GM12878 (cell line): Measurements from ENCODE around the gene GTPBP4. TPM values are rescaled to one million over a fixed set of nuclear protein-coding genes. Genes with fewer than 3 reads are reported as not detected.

Experiments used
- ATAC-seq: fragments of 200-7000 bp; cut with Tn5 transposase; 3 replicates; pipeline ENCODE4 v1.9.1; 2020; ENCODE audit warnings: mild to moderate bottlenecking, moderate library complexity
- BruUV-seq: library from RNA; stranded (reverse); fragments of 400-500 nt; replicated peaks from 2 replicates; lab custom pipeline; 2021; lab: Mats Ljungman, UMichigan
- CTCF ChIA-PET: fragments of 300-600 bp; sonication (Branson Sonifier 250); formaldehyde crosslinking; extraction: SDS; loops from one replicate; lab custom pipeline; 2021; ENCODE audit warnings: inconsistent platforms; lab: Yijun Ruan, JAX
- POLR2A ChIA-PET: fragments of 350-600 bp; formaldehyde crosslinking; extraction: SDS; loops from one replicate; lab custom pipeline; 2021; ENCODE audit warnings: inconsistent platforms; lab: Charles Lee
- RAD21 ChIA-PET: fragments of 300-600 bp; sonication (Branson Sonifier 250); formaldehyde crosslinking; loops from one replicate; lab custom pipeline; 2023; ENCODE audit warnings: antibody characterized with exemption; ENCODE audit not compliant: unreplicated experiment; lab: Charles Lee
- SMC1A ChIA-PET: fragments of 300-600 bp; sonication (Branson Sonifier 250); formaldehyde crosslinking; loops from one replicate; lab custom pipeline; 2023; ENCODE audit not compliant: unreplicated experiment, uncharacterized antibody; lab: Charles Lee
- DNase-seq: peaks from one replicate; pipeline ENCODE4 v3.0.0-alpha.2; 2011; ENCODE audit warnings: low read depth, low spot score
- FAIRE-seq: peaks from 3 replicates; lab custom pipeline; 2011; peaks lifted over from hg19 to GRCh38; lab: Jason Lieb, UNC
- H2AFZ ChIP-seq: 2 replicates; pipeline ENCODE4 v1.6.0; 2011; ENCODE audit warnings: low read depth, low read length, control low read depth; ENCODE audit not compliant: control insufficient read depth
- H3K27ac ChIP-seq: 2 replicates; pipeline ENCODE4 v1.5.1; 2011; ENCODE audit warnings: control low read depth; ENCODE audit not compliant: control insufficient read depth, insufficient read depth
- H3K27me3 ChIP-seq, 2 experiments: replicated peaks in 1 of 2; 2 replicates each; pipeline versions ENCODE4 v1.6.0 to v1.6.1; 2011; ENCODE audit warnings: low read length in 1 of 2; ENCODE audit not compliant: control insufficient read depth in 2 of 2, insufficient read depth in 2 of 2
- H3K36me3 ChIP-seq, 2 experiments: 2 replicates each; pipeline ENCODE4 v1.5.1; 2011; ENCODE audit warnings: low read length in 1 of 2; ENCODE audit not compliant: control insufficient read depth in 2 of 2, insufficient read depth in 2 of 2
- H3K4me1 ChIP-seq: 2 replicates; pipeline ENCODE4 v1.6.1; 2011; ENCODE audit warnings: mild to moderate bottlenecking, low read length, moderate library complexity, mixed read lengths; ENCODE audit not compliant: control insufficient read depth, insufficient read depth
- H3K4me2 ChIP-seq: 2 replicates; pipeline ENCODE4 v1.6.0; 2011; ENCODE audit warnings: control low read depth; ENCODE audit not compliant: control insufficient read depth, insufficient read depth
- H3K4me3 ChIP-seq: fragments of 200-600 bp; sonication (generic); 2 replicates; pipeline ENCODE4 v1.5.1; 2016
- H3K79me2 ChIP-seq: 2 replicates; pipeline ENCODE4 v1.6.0; 2011; ENCODE audit warnings: low read length; ENCODE audit not compliant: control insufficient read depth, insufficient read depth
- H3K9ac ChIP-seq: 2 replicates; pipeline ENCODE4 v1.8.0; 2011; ENCODE audit warnings: low read length, control low read depth, mixed read lengths; ENCODE audit not compliant: control insufficient read depth, insufficient read depth
- H3K9me3 ChIP-seq: replicated peaks from 3 replicates; pipeline ENCODE4 v1.5.1; 2011; ENCODE audit warnings: mild to moderate bottlenecking, low read length; ENCODE audit not compliant: control insufficient read depth, insufficient read depth
- H4K20me1 ChIP-seq: 2 replicates; pipeline ENCODE4 v1.6.0; 2011; ENCODE audit not compliant: control insufficient read depth, insufficient read depth
- CBX5 ChIP-seq: sonication (generic); IDR thresholded peaks from 2 replicates; pipeline ENCODE4 v1.6.1; 2016; ENCODE audit warnings: low read depth, moderate library complexity, mild to moderate bottlenecking, inconsistent platforms
- CHD1 ChIP-seq: IDR thresholded peaks from 2 replicates; pipeline ENCODE4 v1.6.1; 2012; ENCODE audit warnings: low read depth, low read length, improper control_type of control experiment
- FOXM1 ChIP-seq: IDR thresholded peaks from 2 replicates; pipeline ENCODE4 v1.6.1; 2012; ENCODE audit warnings: low read depth, mild to moderate bottlenecking, inconsistent platforms, low read length, moderate library complexity
- KDM1A ChIP-seq: fragments of 200-600 bp; sonication (generic); IDR thresholded peaks from 2 replicates; pipeline ENCODE4 v1.6.1; 2016; ENCODE audit warnings: borderline replicate concordance
- PAX5 ChIP-seq: IDR thresholded peaks from 2 replicates; pipeline ENCODE4 v1.6.1; 2011; ENCODE audit warnings: low read depth, low read length, borderline replicate concordance
- REST ChIP-seq: IDR thresholded peaks from 2 replicates; pipeline ENCODE4 v1.6.1; 2012; ENCODE audit warnings: mild to moderate bottlenecking, low read depth, low read length
- SREBF1 ChIP-seq: IDR thresholded peaks from 2 replicates; pipeline ENCODE4 v1.6.1; 2012; ENCODE audit warnings: mild to moderate bottlenecking, low read length
- ZBTB11 ChIP-seq: fragments of 450-650 bp; formaldehyde crosslinking; IDR thresholded peaks from 2 replicates; pipeline ENCODE4 v1.5.0; 2022; ENCODE audit warnings: mild to moderate bottlenecking, missing genetic modification characterization
- ZNF24 ChIP-seq: fragments of 450-650 bp; IDR thresholded peaks from 2 replicates; pipeline ENCODE4 v1.6.1; 2017; ENCODE audit warnings: antibody characterized with exemption, mild to moderate bottlenecking
- ZNF687 ChIP-seq: fragments of 450-650 bp; IDR thresholded peaks from 2 replicates; pipeline ENCODE4 v1.6.1; 2017; ENCODE audit warnings: mild to moderate bottlenecking, moderate library complexity
- WGBS: methylation state at CpG from one replicate; pipeline ENCODE4 v1.1.6; 2016; ENCODE audit warnings: low lambda C conversion rate; ENCODE audit not compliant: insufficient replicate concordance, insufficient coverage; ENCODE audit errors: missing lambda C conversion rate; 5-methylcytosine and 5-hydroxymethylcytosine counted together
- in situ Hi-C: fragments of 300-500 bp; cut with MboI; formaldehyde crosslinking; loops from 9 replicates; pipeline ENCODE4 v1.14.3; 2018; ENCODE audit warnings: mixed read lengths
- intact Hi-C: fragments of 100-400 bp; cut with micrococcal nuclease; formaldehyde crosslinking; loops from one replicate; pipeline ENCODE4 v1.14.2; 2022; ENCODE audit not compliant: unreplicated experiment
- polyA plus RNA-seq, 11 experiments: library from polyadenylated mRNA; depleted of rRNA in 4 of 11; unstranded in 6 of 11; stranded (reverse) in 5 of 11; fragments of >200 nt; fragmentation: Nextera tagmentation in 4 of 11; fragmentation: Illumina TruSeq in 1 of 11; extraction: Ambion mirVana in 4 of 11; extraction: Trizol in 1 of 11; gene quantifications; 1 replicate in 1 of 11; 2 replicates in 10 of 11; pipeline versions ENCODE4 v1.2.1 to v1.2.3, GENCODE V29; 2011 to 2016; ENCODE audit warnings: inconsistent platforms in 2 of 11, missing spikeins in 2 of 11, low read depth in 1 of 11
- total RNA-seq, 4 experiments: library from RNA; depleted of rRNA in 3 of 4; stranded (reverse); fragments of >200 nt in 3 of 4; fragmentation: Illumina TruSeq in 1 of 4; extraction: Trizol in 1 of 4; gene quantifications; 2 replicates each; pipeline versions ENCODE4 v1.2.1 to v1.2.3, GENCODE V29; 2013 to 2021

GTPBP4 gene
- total and polyA plus RNA-seq, 10 of the 15 experiments (the other 5 are each of a cell fraction or from before 2014, with no cell fraction given): 58.5 to 118 (median 71.4) TPM

GRCh38 chr10:976316-976715, 11.9 kb upstream of the GTPBP4 start (continued):
- TF ChIP-seq REST (no peak), ZBTB11 (CRISPR knock-in tag) (no peak), ZNF24 (no peak), KDM1A (no peak), SREBF1 (no peak)

GRCh38 chr10:978826-979421, 9.3 kb upstream of the GTPBP4 start:
- no peak for ATAC-seq

More at GRCh38 chr10:978826-979421, 9.3 kb upstream of the GTPBP4 start:
- Histone ChIP-seq H3K27me3 (no peaks in the 10 kb centered on the region), H3K27ac (no peak overlapping the region), H3K79me2 (no peaks in the 10 kb centered on the region), H3K4me3 (no peak overlapping the region), H4K20me1 (no peaks in the 10 kb centered on the region), H3K9ac (no peak overlapping the region), H3K9me3 (peaks cover 16% of the 10 kb centered on the region), H2AFZ (no peak overlapping the region), H3K4me2 (no peak overlapping the region), H3K4me1 (peaks cover 9% of the 10 kb centered on the region), H3K36me3 (no peaks in the 10 kb centered on the region)
- no TSS peak for BruUV-seq
- FAIRE-seq: peak; percentile 18
- SMC1A ChIA-PET: interaction anchor here (1.2 kb wide), 1 partner anchor 9 kb away, joined by 6 read pairs; the partner anchor contains the start of gene GTPBP4
- TF ChIP-seq CHD1 (no peak), PAX5 (no peak), CBX5 (peak; percentile 100), FOXM1 (no peak), ZNF687 (peak; percentile 43; the same call in 1 of the 2 replicates)
- intact Hi-C loops: no loop called here
- in situ Hi-C loops: no loop called here
- 73% methylated on average over 2 of the region's 2 CpGs for WGBS
- DNase-seq: no peak
- CTCF ChIA-PET: no interaction called here
- RAD21 ChIA-PET: no interaction called here
- POLR2A ChIA-PET: no interaction called here
